Spleen (tissue), 7 donors: ENCODE measurements around the gene ACSM2B.
"Not testable (repeated sequence)": the region's sequence is repeated elsewhere in the genome, so short reads cannot be mapped to it uniquely, and the experiment has no call there.

ENCODE experiments used
- CTCF ChIP-seq, 11 experiments: fragments of 200-600 bp in 7 of 11; fragments of 450-650 bp in 4 of 11; sonication (generic) in 4 of 11; IDR thresholded peaks in 8 of 11; conservative IDR thresholded peaks in 3 of 11; 1 replicate in 7 of 11; 2 replicates in 4 of 11; pipeline versions ENCODE4 v1.4.0 to v1.8.0; 2016 to 2021; ENCODE audit warnings: antibody characterized with exemption in 11 of 11, inconsistent platforms in 4 of 11, mild to moderate bottlenecking in 1 of 11
- POLR2A ChIP-seq, 3 donors: fragments of 450-650 bp; IDR thresholded peaks; one replicate each; pipeline ENCODE4 v1.5.1; 2017; ENCODE audit warnings: antibody characterized with exemption in 3 of 3, mild to moderate bottlenecking in 1 of 3
- POLR2AphosphoS5 ChIP-seq, 3 donors: sonication (generic); formaldehyde crosslinking; IDR thresholded peaks; one replicate each; pipeline ENCODE4 v1.5.1; 2017; ENCODE audit warnings: antibody characterized with exemption in 3 of 3
- donor health status: DM: no; HTN: no; CAD: no; lungs with moderate emphysema.
- donor health status: DM: no; HTN: no; CAD: no.
- donor health status: DM: no; HTN: no; CAD: no.

DNA sequence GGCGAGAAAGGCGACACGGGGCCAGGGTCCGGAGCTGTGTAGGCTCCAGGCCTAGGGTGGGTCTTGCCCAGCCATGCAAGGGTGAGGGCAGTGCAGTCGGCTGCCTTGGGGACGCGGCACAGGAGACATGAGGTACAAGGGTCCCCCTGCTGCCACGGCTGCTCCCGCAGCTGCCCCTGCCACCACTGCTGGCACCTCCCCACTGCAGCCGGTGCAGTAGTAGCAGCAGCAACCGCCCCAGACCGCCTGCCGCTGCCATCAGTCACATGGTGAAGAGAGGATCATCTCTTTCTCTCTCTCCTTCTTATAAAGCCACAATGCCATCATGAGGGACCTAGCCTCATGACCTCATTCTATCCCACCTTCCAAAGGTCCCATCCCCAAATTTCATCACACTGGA, 44.4 kb downstream of the ACSM2B start:
- not testable (repeated sequence) for TF ChIP-seq CTCF (IDR thresholded peaks at IDR 0.05 in 8 of 11, conservative IDR thresholded peaks at IDR 0.05 in 3 of 11); POLR2AphosphoS5 (IDR thresholded peaks at IDR 0.05); POLR2A (IDR thresholded peaks at IDR 0.05)
